Right lobe of liver (tissue), 4 donors: ENCODE data around the gene TBPL1.

ENCODE experiments used
- POLR2A ChIP-seq: fragments of 450-650 bp; IDR thresholded peaks from one replicate; pipeline ENCODE4 v1.6.1; 2017; ENCODE audit warnings: antibody characterized with exemption, mild to moderate bottlenecking
- TF ChIP-seq, protein P1 (sequence below), 4 donors: fragments of 200-600 bp in 3 of 4; fragments of 450-650 bp in 1 of 4; IDR thresholded peaks; one replicate each; pipeline versions ENCODE4 v1.5.1 to v1.8.0; 2016 to 2022; ENCODE audit warnings: antibody characterized with exemption in 4 of 4, mild to moderate bottlenecking in 2 of 4
- donor health status: DM: no; HTN: no; CAD: no.
- donor health status: DM: no; HTN: no; CAD: no.
- donor health status: DM: no; HTN: yes; CAD: no.

DNA sequence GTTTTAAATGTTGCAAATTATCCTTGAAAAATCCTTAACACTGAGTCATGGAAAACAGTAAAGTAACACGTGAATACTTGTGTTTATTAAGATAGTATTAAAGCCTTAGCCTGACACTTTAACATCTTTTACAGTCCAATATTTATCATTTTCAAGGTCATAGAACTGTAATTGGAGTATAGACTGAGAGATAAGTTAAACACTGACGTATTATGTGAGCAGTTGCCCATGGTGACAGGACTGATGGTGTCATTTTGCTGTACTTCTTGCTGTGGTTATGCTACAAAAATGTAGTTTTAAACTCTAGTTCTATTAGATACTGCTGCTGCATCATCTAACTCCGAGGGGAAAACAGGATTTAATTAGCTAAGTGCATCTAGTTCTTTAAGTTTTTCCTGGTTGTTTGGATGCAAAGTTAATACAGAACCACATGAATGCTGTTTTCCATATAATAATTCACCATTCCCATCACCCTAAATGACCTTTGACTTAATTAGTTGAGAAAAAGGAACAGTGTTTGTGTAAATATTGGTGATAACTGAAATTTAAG is 61.6 kb downstream of the TBPL1 start:
- no peak for TF ChIP-seq POLR2A
- TF ChIP-seq, protein P1, sequence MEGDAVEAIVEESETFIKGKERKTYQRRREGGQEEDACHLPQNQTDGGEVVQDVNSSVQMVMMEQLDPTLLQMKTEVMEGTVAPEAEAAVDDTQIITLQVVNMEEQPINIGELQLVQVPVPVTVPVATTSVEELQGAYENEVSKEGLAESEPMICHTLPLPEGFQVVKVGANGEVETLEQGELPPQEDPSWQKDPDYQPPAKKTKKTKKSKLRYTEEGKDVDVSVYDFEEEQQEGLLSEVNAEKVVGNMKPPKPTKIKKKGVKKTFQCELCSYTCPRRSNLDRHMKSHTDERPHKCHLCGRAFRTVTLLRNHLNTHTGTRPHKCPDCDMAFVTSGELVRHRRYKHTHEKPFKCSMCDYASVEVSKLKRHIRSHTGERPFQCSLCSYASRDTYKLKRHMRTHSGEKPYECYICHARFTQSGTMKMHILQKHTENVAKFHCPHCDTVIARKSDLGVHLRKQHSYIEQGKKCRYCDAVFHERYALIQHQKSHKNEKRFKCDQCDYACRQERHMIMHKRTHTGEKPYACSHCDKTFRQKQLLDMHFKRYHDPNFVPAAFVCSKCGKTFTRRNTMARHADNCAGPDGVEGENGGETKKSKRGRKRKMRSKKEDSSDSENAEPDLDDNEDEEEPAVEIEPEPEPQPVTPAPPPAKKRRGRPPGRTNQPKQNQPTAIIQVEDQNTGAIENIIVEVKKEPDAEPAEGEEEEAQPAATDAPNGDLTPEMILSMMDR (IDR thresholded peaks at IDR 0.05), result no peak
